Neural cell (in vitro differentiated cells): ENCODE data around the gene TMC1. TPM values are rescaled to one million over a fixed set of nuclear protein-coding genes. Genes with fewer than 3 reads are reported as not detected.

Source experiments
- H2AFZ ChIP-seq: fragments of 200-600, 300-800 bp; sonication (generic), shearing (Covaris generic); 2 replicates; pipeline ENCODE4 v1.6.0; 2014; ENCODE audit warnings: low read depth, mild to moderate bottlenecking, antibody characterized with exemption, low read length, moderate library complexity
- H3F3A ChIP-seq: fragments of 200-600 bp; shearing (Covaris generic); 2 replicates; pipeline ENCODE4 v1.6.1; 2016; ENCODE audit warnings: mild to moderate bottlenecking, moderate library complexity, mixed read lengths, antibody characterized with exemption, low read length; ENCODE audit not compliant: insufficient read depth, poor library complexity, severe bottlenecking
- H3K27ac ChIP-seq: fragments of 200-600, 300-800 bp; sonication (generic), shearing (Covaris generic); 2 replicates; pipeline ENCODE4 v1.5.1; 2014; ENCODE audit warnings: mild to moderate bottlenecking, low read length, moderate library complexity
- H3K27me3 ChIP-seq: fragments of 300-800, 200-600 bp; sonication (generic), shearing (Covaris generic); 2 replicates; pipeline ENCODE4 v1.6.0; 2014; ENCODE audit warnings: mild to moderate bottlenecking, low read depth, low read length, moderate library complexity; ENCODE audit not compliant: insufficient read depth
- H3K36me3 ChIP-seq: fragments of 300-800, 200-600 bp; sonication (generic), shearing (Covaris generic); 2 replicates; pipeline ENCODE4 v1.5.1; 2014; ENCODE audit warnings: mild to moderate bottlenecking, antibody characterized with exemption, low read length, moderate library complexity; ENCODE audit not compliant: insufficient read depth
- H3K4me2 ChIP-seq: fragments of 300-800, 200-600 bp; sonication (generic), shearing (Covaris generic); 2 replicates; pipeline ENCODE4 v1.6.0; 2014; ENCODE audit warnings: mild to moderate bottlenecking, low read length
- H3K4me3 ChIP-seq: fragments of 300-800, 200-600 bp; sonication (generic), shearing (Covaris generic); 2 replicates; pipeline ENCODE4 v1.5.1; 2014; ENCODE audit warnings: mild to moderate bottlenecking, low read length, moderate library complexity
- H3K79me2 ChIP-seq: fragments of 200-600 bp; shearing (Covaris generic); replicated peaks from 2 replicates; pipeline ENCODE4 v1.6.0; 2014; ENCODE audit warnings: mild to moderate bottlenecking, low read length, moderate library complexity; ENCODE audit not compliant: insufficient read depth
- H3K9ac ChIP-seq: fragments of 300-800, 200-600 bp; sonication (generic), shearing (Covaris generic); 2 replicates; pipeline ENCODE4 v1.6.1; 2016; ENCODE audit warnings: mild to moderate bottlenecking, low read length, mixed read lengths
- H3K9me2 ChIP-seq: fragments of 200-600 bp; shearing (Covaris generic); 2 replicates; pipeline ENCODE4 v1.6.1; 2016; ENCODE audit warnings: mild to moderate bottlenecking, low read length, mixed read lengths; ENCODE audit not compliant: insufficient read depth
- H3K9me3 ChIP-seq: fragments of 200-600, 300-800 bp; sonication (generic), shearing (Covaris generic); 2 replicates; pipeline ENCODE4 v1.6.1; 2016; ENCODE audit warnings: mild to moderate bottlenecking, mixed run types, low read length, moderate library complexity, mixed read lengths
- H4K20me1 ChIP-seq: fragments of 200-600 bp; shearing (Covaris generic); 2 replicates; pipeline ENCODE4 v1.6.1; 2016; ENCODE audit warnings: mild to moderate bottlenecking, mixed run types; ENCODE audit not compliant: insufficient read depth
- EP300 ChIP-seq: fragments of 450-650 bp; conservative IDR thresholded peaks from 2 replicates; pipeline ENCODE4 v1.6.1; 2014; ENCODE audit warnings: antibody characterized with exemption, mild to moderate bottlenecking, moderate library complexity; ENCODE audit not compliant: poor library complexity, severe bottlenecking
- EZH2 ChIP-seq: fragments of 200-600, 300-800 bp; shearing (Covaris generic), sonication (generic); IDR thresholded peaks from 2 replicates; pipeline ENCODE4 v1.6.1; 2014; ENCODE audit warnings: antibody characterized with exemption, low read length, borderline replicate concordance, mild to moderate bottlenecking; ENCODE audit not compliant: insufficient read depth, poor library complexity, severe bottlenecking
- MXI1 ChIP-seq: fragments of 450-650 bp; conservative IDR thresholded peaks from 2 replicates; pipeline ENCODE4 v1.6.1; 2014; ENCODE audit warnings: antibody characterized with exemption, mild to moderate bottlenecking; ENCODE audit not compliant: poor library complexity, severe bottlenecking
- POLR2AphosphoS5 ChIP-seq: IDR thresholded peaks from 2 replicates; pipeline ENCODE4 v1.6.1; 2012
- RAD21 ChIP-seq: fragments of 450-650 bp; conservative IDR thresholded peaks from 2 replicates; pipeline ENCODE4 v1.6.1; 2014; ENCODE audit warnings: antibody characterized with exemption, mild to moderate bottlenecking, moderate library complexity
- REST ChIP-seq: IDR thresholded peaks from 2 replicates; pipeline ENCODE4 v1.6.1; 2012; ENCODE audit warnings: borderline replicate concordance
- SMC3 ChIP-seq: fragments of 450-650 bp; conservative IDR thresholded peaks from 2 replicates; pipeline ENCODE4 v1.6.1; 2014; ENCODE audit warnings: antibody characterized with exemption, mild to moderate bottlenecking, moderate library complexity; ENCODE audit not compliant: poor library complexity
- TAF1 ChIP-seq: IDR thresholded peaks from 2 replicates; pipeline ENCODE4 v1.6.1; 2012; ENCODE audit warnings: low read depth
- polyA plus RNA-seq: library from polyadenylated mRNA; depleted of rRNA; stranded (reverse); fragments of >200 nt; gene quantifications from 2 replicates; pipeline ENCODE4 v1.2.3, GENCODE V29; 2014
- TF ChIP-seq, protein P1 (sequence below): fragments of 450-650 bp; IDR thresholded peaks from 2 replicates; pipeline ENCODE4 v1.5.1; 2014; ENCODE audit warnings: antibody characterized with exemption, mild to moderate bottlenecking, moderate library complexity; ENCODE audit not compliant: poor library complexity, severe bottlenecking

The TMC1 gene
- polyA plus RNA-seq, 1 donor from 2014 or later: not detected

- no peaks in the 10 kb centered on the region for H4K20me1 ChIP-seq
- H3K9me3 ChIP-seq: peaks cover 9% of the 10 kb centered on the region
- H3K27me3 ChIP-seq: no peaks in the 10 kb centered on the region
- H3K9me2 ChIP-seq: no peaks in the 10 kb centered on the region
- H3K36me3 ChIP-seq: no peaks in the 10 kb centered on the region
- H3F3A ChIP-seq: no peaks in the 10 kb centered on the region
- TF ChIP-seq TAF1 (no peak), RAD21 (no peak), REST (no peak), SMC3 (no peak), POLR2AphosphoS5 (no peak), MXI1 (no peak)
- TF ChIP-seq, protein P1, sequence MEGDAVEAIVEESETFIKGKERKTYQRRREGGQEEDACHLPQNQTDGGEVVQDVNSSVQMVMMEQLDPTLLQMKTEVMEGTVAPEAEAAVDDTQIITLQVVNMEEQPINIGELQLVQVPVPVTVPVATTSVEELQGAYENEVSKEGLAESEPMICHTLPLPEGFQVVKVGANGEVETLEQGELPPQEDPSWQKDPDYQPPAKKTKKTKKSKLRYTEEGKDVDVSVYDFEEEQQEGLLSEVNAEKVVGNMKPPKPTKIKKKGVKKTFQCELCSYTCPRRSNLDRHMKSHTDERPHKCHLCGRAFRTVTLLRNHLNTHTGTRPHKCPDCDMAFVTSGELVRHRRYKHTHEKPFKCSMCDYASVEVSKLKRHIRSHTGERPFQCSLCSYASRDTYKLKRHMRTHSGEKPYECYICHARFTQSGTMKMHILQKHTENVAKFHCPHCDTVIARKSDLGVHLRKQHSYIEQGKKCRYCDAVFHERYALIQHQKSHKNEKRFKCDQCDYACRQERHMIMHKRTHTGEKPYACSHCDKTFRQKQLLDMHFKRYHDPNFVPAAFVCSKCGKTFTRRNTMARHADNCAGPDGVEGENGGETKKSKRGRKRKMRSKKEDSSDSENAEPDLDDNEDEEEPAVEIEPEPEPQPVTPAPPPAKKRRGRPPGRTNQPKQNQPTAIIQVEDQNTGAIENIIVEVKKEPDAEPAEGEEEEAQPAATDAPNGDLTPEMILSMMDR: no peak
- no peak overlapping the region for H3K27ac ChIP-seq
- H3K79me2 ChIP-seq: no peaks in the 10 kb centered on the region
- no peak overlapping the region for H2AFZ ChIP-seq
- H3K4me2 ChIP-seq: no peak overlapping the region
- no peak overlapping the region for H3K9ac ChIP-seq
- no peak overlapping the region for H3K4me3 ChIP-seq
Observed at GRCh38 chr9:72537671-72538070, 16.3 kb downstream of the TMC1 start.

DNA sequence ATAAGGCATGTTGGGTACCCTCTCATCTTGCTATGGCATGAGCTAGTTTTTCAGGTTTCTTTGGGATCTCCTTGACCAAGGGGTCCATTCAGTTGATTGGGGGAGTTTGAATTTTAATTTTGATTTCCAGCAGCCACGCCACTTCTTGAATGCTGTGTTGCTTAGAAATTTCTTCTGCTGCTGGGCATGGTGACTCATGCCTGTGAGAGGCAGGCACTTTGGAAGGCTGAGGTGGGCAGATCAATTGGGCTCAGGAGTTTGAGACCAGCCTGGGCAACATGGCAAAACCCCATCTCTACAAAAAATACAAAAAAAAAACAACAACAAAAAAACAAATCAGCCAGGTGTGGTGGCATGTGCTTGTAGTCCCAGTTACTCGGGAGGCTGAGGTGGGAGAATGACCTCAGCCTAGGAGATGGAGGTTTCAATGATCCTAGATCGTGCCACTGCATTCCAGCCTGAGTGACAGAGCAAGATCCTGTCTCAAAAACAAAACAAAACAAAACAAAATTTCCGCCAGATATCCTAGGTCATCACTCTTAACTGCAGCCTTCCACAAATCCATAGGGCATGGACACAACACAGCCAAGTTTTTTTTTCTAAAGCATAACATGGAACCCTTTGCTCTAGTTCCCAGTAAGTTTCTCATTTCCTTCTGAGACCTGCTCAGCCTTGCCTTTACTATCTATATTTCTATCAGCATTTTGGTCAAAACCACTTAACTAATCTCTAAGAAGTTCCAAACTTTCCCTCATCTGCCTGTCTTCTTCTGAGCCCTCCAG, 17.7 kb downstream of the TMC1 start:
- no peak overlapping the region for H2AFZ ChIP-seq

More for the DNA sequence above, 17.7 kb downstream of the TMC1 start:
- Histone ChIP-seq H3K9me2 (no peaks in the 10 kb centered on the region), H3K9ac (no peak overlapping the region), H4K20me1 (no peaks in the 10 kb centered on the region), H3K4me3 (no peak overlapping the region), H3K27ac (no peak overlapping the region), H3K27me3 (no peaks in the 10 kb centered on the region), H3F3A (no peaks in the 10 kb centered on the region), H3K4me2 (no peak overlapping the region), H3K36me3 (no peaks in the 10 kb centered on the region), H3K9me3 (peaks cover 9% of the 10 kb centered on the region), H3K79me2 (no peaks in the 10 kb centered on the region)
- TF ChIP-seq SMC3 (no peak), EP300 (no peak), EZH2 (no peak), REST (no peak)
- TF ChIP-seq, protein P1: no peak
